HG02870 (cell line): ENCODE results near the gene RIN3.

ENCODE experiments used
- ATAC-seq: cut with Tn5 transposase; IDR thresholded peaks from one replicate; pipeline ENCODE4 v1.9.1; 2021; ENCODE audit warnings: mild to moderate bottlenecking, moderate library complexity; ENCODE audit not compliant: unreplicated experiment

RIN3 gene, protein sequence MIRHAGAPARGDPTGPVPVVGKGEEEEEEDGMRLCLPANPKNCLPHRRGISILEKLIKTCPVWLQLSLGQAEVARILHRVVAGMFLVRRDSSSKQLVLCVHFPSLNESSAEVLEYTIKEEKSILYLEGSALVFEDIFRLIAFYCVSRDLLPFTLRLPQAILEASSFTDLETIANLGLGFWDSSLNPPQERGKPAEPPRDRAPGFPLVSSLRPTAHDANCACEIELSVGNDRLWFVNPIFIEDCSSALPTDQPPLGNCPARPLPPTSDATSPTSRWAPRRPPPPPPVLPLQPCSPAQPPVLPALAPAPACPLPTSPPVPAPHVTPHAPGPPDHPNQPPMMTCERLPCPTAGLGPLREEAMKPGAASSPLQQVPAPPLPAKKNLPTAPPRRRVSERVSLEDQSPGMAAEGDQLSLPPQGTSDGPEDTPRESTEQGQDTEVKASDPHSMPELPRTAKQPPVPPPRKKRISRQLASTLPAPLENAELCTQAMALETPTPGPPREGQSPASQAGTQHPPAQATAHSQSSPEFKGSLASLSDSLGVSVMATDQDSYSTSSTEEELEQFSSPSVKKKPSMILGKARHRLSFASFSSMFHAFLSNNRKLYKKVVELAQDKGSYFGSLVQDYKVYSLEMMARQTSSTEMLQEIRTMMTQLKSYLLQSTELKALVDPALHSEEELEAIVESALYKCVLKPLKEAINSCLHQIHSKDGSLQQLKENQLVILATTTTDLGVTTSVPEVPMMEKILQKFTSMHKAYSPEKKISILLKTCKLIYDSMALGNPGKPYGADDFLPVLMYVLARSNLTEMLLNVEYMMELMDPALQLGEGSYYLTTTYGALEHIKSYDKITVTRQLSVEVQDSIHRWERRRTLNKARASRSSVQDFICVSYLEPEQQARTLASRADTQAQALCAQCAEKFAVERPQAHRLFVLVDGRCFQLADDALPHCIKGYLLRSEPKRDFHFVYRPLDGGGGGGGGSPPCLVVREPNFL

DNA sequence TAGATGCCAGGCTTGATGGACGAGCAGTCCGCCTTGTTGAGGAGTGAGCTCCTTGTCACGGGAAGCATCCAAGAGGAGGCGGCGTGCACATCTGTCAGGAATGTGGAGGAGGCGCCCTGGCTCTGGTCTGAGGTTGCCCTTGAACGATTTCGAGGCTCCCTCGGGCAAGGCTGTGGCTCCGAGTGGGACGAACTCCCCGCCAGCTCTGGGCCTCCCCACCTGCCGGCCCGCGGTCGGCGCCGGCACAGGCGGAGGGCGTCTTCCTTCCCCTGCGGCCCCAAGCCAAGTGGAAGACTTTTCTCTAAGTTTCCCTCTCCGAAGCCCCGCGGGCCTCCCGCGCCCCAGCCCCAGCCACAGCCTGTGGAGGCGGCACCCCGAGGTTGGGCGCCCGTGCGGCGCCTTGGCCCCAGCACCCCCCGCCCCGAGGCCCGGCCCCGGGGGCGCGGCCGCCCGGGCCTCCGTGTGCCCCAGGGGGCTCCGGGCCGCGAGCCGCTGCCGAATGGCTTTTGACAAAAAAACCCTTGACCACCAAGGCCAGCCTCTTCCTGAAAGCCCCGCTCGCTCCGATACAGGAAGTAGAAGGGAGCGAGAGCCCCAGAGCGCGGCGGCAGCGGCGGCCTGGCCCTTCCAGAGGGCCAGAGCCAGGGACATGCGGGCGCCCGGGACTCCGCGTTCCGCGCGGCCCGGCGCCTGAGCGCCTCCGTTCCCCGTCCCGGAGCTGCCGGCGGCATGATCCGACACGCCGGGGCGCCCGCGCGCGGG is at the start of gene RIN3:
RIN3 (plus strand) TSS at position 578 of the 762 bp plus-strand sequence; CDS start at position 730, 152 bp downstream.
- ATAC-seq = peak; percentile 42

DNA sequence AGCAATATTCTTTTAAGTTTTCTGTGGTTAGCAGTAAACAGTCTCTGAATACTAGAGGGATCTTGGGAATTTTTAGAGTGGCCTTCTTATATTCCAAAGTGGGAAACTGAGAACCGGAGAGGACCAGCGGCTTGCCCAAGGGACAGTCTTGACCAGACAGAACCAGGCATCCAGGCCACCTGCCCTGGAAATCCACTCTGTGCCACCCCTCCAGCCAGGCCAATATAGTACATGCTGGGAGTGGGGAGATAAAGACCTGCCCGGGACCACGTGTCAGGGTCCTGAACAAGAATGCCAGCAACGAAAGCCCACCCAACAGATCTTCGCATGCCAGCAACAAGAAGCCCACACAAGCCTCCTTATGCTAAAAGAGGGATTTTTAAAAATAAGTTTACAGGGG is 49.4 kb upstream of the RIN3 start:
- ATAC-seq = no peak

DNA sequence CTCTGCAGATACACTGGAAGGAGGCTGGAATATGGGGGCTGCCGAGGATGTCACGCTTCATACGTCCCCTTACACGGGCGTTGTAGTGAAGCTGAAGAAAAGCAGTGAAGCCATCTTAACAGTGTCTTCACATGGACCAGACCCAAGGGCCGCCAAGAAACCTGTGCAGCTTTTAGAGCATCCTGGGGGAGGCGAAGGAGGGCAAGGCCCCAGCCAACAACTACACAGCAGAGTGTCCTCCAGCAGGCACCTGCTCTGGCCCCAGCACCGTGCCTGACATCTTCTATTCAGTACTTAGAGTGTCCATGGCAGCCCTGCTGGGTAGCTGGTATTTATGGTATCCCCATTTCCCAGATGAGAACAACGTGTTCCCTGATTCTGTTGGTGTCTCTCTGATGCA is 48.9 kb upstream of the RIN3 start:
- no peak for ATAC-seq

DNA sequence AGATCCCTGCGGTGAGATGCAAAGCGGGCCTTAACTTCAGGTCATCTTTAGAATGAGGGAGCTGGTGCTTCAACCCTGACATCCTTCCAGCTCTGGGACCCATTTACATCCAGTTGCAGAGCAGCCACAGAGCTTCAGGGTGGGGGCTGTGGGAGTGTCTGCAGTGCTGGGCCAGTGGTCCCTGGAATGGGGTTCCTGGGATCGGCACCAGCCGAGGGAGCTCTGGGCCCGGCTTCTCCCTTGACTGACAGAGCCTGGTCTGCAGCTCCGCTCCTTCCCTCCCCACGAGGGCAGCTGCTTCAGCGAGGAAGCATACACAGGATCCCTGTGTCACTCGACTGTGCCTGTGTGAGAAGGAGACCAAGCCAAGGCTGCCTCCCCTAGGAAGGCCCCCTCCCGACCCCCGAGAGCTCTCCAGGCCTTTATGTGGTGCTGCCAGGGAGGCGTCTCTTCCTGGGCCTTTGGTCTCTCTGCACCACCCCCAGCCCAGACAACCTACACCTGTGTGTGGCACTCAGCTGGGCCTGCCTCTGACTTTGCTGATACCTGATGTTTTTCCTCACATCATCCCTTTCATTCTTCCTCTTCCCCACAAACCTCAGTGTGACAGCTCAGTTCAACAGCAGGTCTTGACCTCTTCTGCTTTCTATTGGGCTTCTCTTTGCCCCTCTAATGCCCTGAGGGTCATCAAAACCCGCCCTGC is 48.1 kb upstream of the RIN3 start:
- ATAC-seq = no peak

DNA sequence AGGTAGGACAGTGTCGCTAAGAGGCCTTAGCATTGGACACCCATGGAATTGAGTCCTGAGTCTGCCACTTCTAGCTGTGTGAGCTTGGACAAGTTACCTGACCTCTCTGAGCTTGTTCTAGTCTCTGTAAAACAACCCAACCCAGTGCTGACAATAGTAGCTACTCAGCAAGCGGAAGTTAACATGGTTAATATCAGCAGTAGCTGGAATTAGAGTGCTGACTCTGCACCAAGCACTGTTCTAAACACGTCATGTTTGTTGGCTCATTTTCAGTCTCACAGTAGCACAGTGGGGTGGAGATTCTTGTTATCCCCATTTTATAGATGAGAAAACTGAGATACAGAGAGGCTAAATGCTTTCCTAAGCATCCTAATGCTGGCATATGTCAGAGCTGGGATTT is 47.5 kb upstream of the RIN3 start:
- no peak for ATAC-seq

DNA sequence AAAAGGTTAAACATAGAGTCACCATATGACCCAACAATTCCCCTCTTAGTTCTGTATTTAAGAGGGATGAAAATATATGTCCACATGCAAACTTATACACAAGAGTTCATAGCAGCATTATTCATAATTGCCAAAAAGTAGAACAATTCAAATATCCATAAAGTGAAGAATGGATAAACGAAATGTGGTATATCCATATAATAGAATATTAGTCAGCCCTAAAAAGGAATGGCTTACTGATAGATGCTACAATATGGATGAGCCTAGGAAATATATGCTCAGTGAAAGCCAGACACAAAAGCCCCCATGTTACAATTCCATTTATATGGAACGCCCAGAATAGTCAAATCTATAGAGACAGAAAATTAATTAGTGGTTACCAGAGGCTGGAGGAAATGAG is 44.1 kb upstream of the RIN3 start:
- no peak for ATAC-seq

DNA sequence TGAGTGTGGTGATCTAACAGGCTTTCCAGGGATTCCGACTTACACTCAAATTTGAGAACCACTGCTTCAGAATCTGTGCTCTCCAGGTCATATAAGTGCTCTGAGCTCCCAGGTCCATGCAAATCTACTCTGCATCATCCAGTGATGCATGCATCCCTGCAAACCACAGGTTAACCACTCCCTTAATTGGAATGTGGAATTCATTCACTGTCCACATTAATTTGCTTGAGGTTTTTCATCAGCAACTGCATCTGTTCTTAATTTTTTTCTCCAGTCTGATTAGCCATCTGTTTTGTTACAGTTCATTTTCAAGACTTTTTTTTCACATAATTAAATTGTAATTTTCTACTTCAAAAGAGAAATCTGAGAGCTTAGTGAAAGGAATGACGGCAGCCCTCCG is 43.4 kb upstream of the RIN3 start:
- ATAC-seq = no peak

DNA sequence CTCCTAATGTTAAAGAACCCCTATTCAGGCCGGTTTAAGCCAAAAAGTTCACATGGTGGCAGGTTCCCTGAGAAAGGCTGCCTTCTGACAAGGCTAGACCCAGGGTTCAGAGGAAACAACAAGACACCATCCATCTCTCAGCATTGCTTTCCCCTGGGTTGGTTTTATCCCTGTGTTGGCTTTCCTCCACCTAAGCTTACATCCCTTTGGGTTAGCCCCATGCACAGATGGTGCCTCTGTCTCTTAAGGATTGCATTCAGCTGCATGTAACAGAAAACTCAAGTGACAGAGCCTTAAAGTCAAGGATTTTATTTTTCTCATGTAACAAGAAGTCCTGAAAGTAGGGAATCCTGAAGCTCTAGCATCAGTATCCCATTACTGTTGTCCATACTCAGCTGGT is 42.8 kb upstream of the RIN3 start:
- ATAC-seq = no peak

DNA sequence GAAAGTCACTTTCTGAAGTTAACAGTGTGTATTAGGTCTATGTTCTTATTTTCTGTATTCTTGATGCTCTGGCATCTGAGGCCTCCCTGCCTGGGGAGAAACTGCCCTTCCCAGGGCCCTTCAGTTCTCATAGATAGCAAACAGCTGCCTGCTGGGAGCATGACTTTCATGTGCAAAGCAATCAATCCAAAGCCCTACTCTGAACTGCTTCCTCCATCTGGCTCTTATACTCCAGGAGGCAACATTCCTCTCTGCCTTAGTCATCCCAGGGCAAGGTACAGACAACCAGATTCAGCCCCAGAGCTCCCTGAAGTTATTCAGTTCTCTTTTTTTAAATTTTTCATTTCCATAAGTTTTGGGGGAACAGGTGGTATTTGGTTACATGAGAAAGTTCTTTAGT is 41.7 kb upstream of the RIN3 start:
- no peak for ATAC-seq

DNA sequence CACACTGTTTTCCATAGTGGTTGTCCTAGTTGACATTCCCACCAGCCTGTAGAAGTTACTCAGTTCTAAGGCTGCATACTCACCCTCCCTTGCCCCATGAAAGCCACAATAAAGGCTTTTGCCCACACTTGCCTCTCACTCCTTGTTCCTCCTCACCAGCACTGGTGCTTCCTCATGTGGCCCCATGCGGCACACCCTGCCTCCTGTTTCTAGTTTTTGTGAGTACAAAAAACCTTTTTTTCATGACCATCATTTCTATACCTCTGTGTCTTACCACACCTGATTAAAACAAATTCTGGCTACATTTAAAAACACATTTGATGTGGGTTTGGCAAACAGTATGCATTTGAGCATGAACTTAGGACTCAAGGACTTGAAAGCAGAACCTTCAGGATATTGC is 40.7 kb upstream of the RIN3 start:
- ATAC-seq = no peak

DNA sequence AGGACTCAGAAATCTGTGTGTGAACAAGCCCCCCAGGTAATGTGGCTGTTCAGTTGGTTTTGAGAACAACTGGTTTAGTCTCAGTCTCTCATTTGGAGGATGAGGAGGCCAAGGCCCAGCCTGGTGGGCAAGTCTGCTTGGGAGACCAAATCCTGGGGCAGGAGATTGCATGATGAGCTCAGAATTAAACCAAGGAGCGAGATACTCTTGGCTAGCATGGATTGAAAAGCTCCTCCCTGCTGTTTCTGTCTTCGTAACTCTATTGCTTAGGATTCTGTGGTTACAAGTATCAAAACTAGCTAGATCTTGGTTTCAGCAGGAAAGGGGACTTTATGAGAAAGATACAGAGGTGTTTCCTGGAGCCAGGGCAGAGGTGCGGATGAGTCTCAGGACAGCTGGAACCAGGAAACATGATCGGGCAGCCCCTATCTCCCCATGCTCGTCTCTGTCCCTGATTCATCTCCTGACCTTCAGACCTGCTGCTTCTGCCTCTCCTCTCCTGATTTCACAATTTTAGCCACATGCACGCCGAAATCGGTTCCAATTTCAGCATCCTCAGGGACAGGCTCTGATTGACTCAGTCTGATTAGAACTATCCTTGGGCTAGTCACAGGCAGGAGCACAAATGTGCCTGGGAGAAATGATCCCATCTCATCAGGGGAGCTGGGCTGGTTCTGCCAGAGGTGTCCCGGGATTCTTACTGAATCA is 40.2 kb upstream of the RIN3 start:
- ATAC-seq = no peak

DNA sequence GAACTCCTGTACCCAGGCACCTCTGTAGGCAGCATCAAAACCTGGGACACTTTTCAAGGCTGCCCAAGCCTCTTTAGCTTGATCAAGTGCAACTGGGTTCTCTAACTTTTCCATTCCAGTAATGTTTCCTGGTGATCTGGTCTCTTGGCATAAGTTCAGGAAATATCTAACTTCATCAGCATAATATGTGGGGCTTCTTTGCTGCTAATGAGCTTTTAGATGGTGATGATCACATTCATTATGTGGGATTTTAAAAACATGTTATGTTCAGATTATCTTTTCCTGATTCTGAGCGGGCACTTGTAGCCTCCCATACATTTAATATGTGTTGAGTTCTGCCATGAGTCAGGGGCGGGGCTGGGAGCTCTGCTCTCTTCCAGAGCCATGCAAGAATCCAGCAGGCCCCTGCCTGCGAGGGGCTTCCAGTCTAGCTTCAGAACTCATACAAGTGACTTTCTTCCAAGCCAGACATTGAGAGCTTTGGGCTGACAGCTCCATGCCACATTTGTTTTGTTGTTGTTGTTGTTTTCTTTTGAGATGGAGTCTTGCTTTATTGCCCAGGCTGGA is 39.5 kb upstream of the RIN3 start:
- no peak for ATAC-seq

DNA sequence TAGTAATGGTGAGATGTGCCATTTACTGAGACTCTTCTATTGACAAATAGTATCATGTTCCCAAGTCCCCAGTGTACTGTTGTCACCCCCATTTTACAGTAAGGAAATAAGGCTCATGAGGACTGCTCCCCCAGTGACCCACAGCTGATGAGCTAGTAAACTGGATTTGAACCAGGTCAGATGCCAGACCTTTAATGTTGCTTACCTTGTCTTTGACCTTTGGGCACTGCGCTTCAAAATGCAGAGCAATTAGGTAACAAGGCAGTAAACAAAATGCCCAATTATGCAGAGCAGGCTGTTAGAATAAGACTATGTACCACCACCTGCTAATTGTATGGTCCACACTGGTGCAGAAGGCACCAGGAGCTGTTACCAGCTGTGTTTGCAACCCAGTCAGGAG is 38.5 kb upstream of the RIN3 start:
- no peak for ATAC-seq

DNA sequence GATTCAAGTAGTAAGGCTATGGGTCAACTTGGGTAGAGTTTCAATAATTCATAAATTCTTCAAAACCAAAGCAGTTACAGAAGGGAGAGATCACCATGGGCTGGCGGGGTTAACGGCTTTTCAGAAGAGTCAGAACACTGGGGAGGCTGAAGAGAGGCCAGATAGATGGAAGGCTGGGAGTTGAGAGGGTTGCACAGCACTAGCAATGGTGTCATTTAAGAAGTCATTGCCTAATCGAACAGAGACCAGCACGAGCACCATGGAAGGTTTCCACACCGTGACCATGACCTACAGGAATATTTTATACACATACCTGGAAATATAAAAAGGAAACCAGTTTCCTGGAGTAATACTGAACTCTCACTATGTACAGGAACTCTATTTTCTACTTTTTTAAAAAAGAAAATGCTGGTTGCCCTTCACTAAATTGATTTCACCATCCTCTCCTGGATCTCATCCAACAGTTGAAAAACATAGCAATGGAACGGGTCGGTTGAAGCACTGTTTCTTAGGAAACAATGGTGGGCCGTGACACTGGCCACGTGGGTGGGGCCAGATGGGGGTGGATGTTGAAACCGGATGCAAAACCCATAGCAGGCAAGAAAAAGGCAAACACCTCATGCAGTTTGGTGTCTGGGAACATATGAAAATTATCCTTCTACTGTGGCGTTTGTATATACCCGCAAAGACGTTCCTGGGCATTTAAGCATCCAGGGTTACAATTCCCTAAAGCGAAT is 38.0 kb upstream of the RIN3 start:
- no peak for ATAC-seq

DNA sequence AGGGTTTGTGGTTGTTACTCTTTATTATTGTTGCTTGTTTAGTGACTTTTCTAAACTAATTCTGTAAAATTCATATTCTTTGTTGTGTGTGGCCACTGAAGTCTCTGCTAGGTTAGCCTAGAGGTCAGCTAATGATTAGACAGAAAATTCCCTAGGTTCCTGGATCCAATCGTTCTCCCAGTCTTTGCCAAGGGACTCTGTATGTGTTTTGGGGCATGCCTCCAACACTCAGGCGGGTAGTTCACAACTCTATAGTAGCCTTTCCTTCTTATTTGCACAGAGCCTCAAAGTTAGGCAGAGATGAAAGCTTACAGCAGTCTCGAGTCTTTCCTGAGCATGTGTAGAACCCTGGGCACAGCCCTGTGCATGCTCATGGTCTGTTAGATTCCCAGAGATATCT is 32.7 kb upstream of the RIN3 start:
- ATAC-seq = no peak

DNA sequence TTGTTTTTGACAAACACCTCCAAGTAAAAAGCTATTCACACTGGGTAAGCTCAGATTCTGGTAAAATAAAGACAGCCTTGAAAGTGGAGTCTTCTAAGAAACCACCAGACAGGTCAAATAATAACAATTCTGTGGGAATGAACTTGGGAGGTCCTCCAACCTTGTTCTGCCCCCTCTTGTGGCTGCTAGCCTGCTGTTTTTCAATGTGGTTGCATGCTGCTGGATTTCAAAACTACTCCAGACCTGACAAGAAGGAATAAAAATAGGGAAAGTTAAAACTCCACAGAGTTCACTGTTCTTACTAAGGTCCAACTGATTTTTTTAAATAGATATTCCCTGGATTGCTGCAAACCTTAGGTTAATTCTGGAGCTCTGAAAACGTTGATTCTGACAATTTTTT is 32.2 kb upstream of the RIN3 start:
- ATAC-seq = no peak

DNA sequence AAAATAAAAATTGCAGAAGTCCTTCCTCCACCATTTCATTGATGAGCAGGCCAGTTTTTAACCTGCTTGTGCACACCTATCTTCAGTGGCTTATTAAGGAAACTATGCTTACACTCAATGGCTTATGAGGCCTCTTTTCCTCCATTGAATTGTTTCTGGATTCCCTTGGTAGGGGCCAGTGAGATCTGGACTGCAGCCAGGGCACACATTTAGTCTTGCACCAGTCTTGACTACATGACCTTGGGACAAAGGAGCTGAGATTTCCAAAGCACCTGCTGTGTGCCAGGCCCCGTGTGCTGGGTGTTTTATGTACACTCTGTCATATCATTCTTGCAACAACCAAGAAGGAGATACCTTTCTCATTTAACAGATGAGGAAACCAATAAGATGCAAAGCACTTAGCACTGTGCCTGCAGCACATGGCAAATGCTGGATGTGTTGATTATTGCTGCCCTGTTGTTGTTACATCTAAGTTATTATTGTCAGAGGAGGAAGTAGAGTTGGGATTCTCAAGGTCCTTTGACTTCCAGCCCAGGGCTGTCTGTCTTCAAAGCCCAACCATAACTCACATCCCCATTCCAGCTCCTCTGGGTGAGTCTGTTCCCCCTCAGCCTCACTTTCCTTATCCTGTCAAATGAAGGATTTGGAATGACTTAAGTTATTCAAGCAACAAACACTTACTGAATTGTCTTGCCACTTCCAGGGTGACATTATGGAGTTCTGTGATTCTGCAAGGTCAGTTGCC is 31.6 kb upstream of the RIN3 start:
- ATAC-seq = no peak

DNA sequence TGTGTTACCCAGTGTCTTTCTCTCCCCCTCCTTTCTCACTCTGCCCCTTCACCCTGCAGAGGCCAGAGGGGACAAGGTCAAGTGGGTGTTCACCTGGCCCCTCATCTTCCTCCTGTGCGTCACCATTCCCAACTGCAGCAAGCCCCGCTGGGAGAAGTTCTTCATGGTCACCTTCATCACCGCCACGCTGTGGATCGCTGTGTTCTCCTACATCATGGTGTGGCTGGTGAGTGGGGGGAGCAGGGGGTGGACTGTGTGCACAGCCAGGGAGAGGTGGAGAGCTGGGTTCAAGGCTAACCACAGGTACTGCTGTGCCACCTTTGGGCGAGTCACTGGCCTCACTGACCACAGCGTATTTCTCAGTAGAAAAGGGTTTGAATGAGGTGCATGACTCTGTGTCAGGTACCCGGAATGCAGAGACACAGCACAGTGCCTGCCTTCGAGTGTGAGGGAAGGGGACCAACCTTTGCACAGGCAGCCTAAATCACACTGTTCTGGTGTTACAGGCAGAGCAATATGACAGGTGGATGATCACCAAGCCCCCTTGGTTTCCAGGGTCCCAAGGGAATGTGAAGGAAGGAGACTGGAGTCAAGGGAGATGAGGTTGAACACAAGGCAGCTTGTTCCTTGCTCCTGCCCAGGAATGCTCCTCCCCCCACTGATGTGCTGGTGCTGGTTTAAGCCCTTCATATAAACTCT is 30.8 kb upstream of the RIN3 start:
- ATAC-seq = no peak
